Fibroblast of skin of right quadriceps (primary cell): ENCODE results near the gene FAT2.

Source experiments
- DNase-seq: peaks from one replicate; pipeline ENCODE4 v3.0.0-alpha.2; 2013

FAT2 gene

GRCh38 chr5:151551985-151552384 is 39.1 kb downstream of the FAT2 start:
- no peak for DNase-seq

GRCh38 chr5:151550146-151550545 is 41.0 kb downstream of the FAT2 start:
- DNase-seq, result no peak

- DNase-seq, result no peak
Observed at GRCh38 chr5:151549713-151550112, 41.4 kb downstream of the FAT2 start.

- DNase-seq, result no peak
Observed at GRCh38 chr5:151547364-151547763, 43.8 kb downstream of the FAT2 start.

GRCh38 chr5:151541571-151541970 is 49.6 kb downstream of the FAT2 start:
- DNase-seq, result no peak
